ENCODE measurements around the gene RILPL1.
A peak's percentile ranks its signal among the peaks of the same experiment; 100 is the strongest.
"Not testable (repeated sequence)": the region's sequence is repeated elsewhere in the genome, so short reads cannot be mapped to it uniquely, and the experiment has no call there.

The RILPL1 gene

DNA sequence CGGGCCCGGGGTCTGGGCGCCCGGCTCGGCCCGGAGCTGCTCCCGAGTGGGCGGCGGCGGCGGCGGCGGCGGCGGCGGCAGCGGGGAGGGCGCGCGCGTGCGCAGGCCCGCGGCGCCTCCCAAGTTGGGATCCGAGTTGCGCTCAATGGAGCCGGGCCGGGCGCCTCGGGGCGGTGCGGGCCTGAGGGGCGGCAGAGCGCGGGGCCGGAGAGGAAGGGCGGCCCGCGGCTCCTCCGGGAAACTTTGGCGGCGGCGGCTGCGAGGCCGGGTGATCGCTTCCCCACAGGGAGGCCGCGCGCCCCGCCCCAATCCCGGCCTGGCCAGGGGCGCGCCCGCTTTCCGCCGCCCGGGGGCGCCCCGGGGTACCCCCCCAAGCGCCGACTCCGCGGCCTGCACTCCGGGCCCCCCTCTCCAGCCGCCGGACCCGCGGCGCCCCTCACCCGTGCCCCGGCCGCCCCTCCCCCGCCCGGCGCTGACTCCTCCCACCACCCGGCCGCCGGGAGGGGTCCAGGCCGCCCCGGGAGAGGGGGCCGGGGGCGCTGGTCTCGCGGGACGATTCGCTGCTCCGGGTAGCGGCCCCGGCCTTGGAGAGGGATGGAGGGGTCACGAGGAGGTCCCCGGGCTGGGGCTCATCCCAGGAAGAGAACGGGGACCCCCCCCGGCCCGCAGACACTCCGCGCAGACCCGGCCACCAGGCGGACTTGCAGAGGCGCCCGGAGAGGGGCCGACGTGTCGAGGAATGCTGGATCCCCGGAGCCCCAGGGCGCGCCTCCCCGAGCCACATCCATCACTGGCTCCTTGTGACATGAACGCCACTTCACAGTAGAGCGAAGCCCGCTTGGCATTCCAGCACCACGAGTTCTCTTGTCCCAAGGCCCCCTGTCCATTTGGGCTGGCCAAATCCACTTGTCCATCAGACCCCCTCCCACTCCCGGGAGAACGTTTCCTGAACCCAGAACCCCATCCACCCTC, at the start of gene RILPL1:
Gene RILPL1 (minus strand): TSS at position 48 of the 972 bp plus-strand sequence. CDS start 237 bp downstream, outside the sequence.
- DNase-seq (ENCODE audit: low read depth in 2 of 2): peak in 1 of 2 donors; percentile 10

DNA sequence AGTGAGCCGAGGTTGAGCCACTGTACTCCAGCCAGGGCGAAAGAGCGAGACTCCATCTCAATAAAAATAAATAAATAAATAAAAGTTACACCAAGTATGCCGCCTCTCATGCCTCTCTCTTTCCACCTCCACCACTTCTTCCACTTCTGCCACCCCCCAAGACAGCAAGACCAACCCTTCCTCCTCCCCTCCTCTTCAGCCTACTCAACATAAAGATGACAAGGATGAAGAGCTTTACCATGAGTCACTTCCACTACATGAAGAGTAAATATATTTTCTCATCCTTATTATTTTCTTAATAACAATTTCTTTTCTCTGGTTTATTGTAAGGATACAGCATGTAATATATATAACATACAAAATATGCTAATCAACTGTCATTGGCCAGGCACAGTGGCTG, 47.3 kb upstream of the RILPL1 start:
- DNase-seq (ENCODE audit: low read depth in 2 of 2): no peak

GRCh38 chr12:123578829-123579228, 45.3 kb upstream of the RILPL1 start:
- DNase-seq (ENCODE audit: low read depth in 2 of 2): not testable (repeated sequence)

- DNase-seq (ENCODE audit: low read depth in 2 of 2): no peak
Observed at GRCh38 chr12:123578243-123578642, 44.7 kb upstream of the RILPL1 start.

DNA sequence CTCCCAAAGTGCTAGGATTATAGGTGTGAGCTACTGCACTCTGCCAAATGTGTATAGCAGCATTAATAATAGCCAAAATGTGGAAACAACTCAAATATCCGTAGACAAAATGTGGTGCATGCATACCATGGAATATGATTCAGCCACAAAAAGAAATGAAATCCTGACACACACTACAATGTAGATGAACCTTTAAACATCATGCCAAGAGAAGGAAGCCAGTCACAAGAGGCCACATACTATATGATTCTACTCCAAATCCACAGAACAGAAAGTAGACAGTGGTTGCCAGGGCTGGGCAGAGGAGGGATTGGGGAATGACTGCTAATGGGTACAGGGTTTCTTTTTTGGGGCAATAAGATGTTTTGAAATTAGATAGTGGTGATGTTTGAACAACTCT, 43.1 kb upstream of the RILPL1 start:
- no peak for DNase-seq (ENCODE audit: low read depth in 2 of 2)

DNA sequence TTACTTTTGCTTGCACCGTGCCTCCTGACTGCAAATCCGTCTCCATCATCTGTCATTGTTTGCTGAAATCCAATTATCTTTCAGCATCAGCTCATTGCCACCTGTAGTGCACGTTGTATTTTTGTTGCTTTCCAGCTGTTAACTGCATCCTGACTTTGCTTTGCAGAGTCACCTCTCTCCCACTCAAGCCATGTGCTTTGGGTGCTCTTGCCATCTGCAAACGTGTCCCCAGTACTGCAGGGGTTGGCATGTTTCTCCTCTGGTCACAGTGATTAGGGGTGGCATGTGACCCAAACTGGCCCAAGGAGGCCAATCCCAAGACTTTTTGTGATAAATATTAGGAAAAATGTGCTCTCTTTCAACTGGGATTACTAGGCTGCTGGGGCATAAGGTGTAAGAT, 40.4 kb upstream of the RILPL1 start:
- DNase-seq (ENCODE audit: low read depth in 2 of 2): no peak

DNA sequence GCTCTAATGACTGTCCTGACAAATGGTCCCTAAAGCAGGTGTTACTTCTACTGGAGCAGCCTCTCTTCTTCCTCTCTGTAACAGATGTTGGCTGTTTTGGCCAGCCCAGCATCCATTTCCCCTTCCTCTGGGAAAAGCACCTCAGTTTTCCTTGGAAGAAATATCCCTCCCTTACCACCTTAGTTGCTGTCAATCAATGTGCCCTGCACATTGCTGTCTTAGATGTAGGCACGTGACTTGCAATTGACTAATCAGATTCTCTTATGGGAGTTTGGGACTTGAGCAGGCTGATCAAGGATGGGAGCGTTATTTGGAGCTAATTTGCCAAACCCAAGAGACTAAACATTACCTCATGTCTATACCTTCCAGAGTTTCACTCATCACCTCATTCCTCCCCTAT, 38.9 kb upstream of the RILPL1 start:
- DNase-seq (ENCODE audit: low read depth in 2 of 2): no peak

DNA sequence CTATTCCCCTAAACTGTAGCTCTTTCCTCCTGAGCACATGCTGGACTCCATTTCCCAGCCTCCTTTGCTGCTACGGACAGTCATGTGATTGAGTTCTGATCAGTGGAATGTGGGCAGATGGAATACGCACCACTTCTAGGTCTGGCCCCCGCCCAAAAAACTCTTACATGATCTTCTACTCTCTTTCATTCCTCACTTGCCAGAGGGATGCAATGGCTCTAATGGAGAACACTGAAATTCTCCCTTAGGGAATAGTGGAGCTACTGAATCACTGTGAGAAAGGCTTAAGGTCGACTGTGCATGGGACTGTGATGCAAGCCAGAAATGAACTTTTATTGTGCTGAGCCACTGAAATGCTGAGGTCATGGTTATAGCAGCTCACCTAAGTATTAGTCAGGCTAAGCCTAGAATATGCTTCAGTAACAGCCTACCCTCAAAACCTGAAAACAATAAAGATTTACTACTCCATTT, 37.9 kb upstream of the RILPL1 start:
- no peak for DNase-seq (ENCODE audit: low read depth in 2 of 2)

DNA sequence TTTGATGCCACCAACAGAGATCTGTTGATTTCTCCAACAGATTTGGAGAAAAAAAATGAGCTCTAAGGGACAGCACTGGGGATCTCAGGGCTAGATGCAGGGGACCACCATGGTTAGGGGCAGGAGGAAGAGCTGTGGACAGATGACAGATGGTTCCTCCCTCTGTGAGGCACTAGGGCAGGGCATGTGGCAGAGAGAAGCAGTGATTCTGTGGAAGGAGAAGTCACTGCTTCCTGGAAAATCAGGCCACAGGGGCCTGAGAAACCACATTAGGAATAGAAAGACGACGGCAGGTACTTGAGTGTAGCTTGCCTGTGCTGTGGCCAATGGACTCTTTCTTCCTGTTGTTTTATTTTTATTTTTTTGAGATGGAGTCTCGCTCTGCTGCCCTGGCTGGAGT, 25.9 kb upstream of the RILPL1 start:
- no peak for DNase-seq (ENCODE audit: low read depth in 2 of 2)

- DNase-seq (ENCODE audit: low read depth in 2 of 2): not testable (repeated sequence)
Observed at GRCh38 chr12:123558487-123558886, 25.0 kb upstream of the RILPL1 start.

DNA sequence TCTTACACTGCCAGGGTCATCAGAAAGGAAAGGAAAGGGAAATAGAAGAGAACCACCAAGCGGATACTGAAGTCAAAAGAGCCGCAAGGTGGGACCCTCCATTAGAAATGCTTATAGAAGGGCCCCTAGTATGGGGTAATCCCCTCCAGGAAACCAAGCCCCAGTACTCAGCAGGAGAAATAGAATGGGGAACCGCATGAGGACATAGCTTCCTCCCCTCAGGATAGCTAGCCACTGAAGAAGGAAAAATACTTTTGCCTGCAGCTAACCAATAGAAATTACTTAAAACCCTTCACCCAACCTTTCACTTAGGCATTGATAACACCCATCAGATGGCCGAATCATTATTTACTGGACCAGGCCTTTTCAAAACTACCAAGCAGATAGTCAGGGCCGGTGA, 21.3 kb upstream of the RILPL1 start:
- not testable (repeated sequence) for DNase-seq (ENCODE audit: low read depth in 2 of 2)

- DNase-seq (ENCODE audit: low read depth in 2 of 2): not testable (repeated sequence)
Observed at GRCh38 chr12:123554136-123554535, 20.6 kb upstream of the RILPL1 start.

- DNase-seq (ENCODE audit: low read depth in 2 of 2): no peak
Observed at GRCh38 chr12:123550700-123551099, 17.2 kb upstream of the RILPL1 start.

GRCh38 chr12:123548107-123548506, 14.6 kb upstream of the RILPL1 start:
- no peak for DNase-seq (ENCODE audit: low read depth in 2 of 2)

DNA sequence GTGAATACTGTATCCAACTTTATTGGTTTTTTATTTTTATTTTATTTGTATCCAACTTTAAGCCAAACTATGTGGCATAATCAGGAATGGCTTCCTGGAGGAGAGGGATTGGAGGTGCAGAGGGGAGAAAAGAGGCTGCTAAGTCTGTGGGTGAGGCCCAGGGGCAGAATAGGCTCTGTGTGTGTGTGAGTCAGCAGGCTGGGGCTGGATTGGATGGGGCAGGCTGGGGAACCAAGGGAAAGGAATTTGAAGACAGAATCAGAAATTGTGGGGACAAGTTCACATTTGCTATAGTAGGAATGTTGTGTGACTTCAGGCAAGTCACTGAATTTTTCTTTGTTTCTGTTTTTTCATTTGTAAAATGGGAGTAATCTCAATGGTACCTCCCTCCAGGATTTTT, 12.8 kb upstream of the RILPL1 start:
- DNase-seq (ENCODE audit: low read depth in 2 of 2): no peak

GRCh38 chr12:123543541-123543940, 10.0 kb upstream of the RILPL1 start:
- no peak for DNase-seq (ENCODE audit: low read depth in 2 of 2)

GRCh38 chr12:123540899-123541662, 7.6 kb upstream of the RILPL1 start:
- DNase-seq (ENCODE audit: low read depth in 2 of 2): no peak

DNA sequence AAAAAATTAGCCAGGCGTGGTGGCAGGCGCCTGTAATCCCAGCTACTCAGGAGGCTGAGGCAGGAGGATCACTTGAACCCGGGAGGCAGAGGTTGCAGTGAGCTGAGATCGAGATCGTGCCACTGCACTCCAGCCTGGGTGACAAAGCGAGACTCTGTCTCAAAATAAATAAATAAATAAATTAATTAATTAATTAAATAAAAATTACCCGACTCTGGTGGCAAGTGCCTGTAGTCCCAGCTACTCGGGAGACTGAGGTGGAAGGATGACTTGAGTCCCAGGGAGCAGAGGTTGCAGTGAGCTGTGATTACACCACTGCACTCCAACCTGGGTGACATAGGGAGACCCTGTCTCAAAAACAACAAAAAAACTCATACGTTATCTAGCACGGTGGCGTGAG, 2.4 kb upstream of the RILPL1 start:
- not testable (repeated sequence) for DNase-seq (ENCODE audit: low read depth in 2 of 2)

GRCh38 chr12:123532808-123533649, 490 bp downstream of the RILPL1 start:
- DNase-seq (ENCODE audit: low read depth in 2 of 2): no peak

DNA sequence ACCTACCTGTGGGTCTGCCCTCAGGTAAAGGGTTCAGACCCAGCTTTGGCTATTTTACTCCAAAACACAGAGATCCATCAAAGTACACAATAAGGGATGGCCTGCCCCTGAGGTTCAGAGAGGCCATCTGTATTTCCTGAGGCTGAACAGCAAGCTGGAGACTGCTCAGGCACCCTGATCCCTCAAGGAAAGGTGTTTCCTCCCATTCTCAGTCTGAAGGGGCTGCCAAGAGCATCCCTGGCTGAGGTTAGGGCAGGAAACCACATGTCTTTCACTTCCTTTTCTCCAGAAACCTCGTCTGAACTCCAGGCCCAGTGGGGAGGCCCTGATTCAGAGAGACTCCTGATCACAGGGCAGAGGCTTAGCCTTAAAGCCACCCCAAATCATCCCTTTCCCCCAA, 1.5 kb downstream of the RILPL1 start:
- DNase-seq (ENCODE audit: low read depth in 2 of 2): no peak

DNA sequence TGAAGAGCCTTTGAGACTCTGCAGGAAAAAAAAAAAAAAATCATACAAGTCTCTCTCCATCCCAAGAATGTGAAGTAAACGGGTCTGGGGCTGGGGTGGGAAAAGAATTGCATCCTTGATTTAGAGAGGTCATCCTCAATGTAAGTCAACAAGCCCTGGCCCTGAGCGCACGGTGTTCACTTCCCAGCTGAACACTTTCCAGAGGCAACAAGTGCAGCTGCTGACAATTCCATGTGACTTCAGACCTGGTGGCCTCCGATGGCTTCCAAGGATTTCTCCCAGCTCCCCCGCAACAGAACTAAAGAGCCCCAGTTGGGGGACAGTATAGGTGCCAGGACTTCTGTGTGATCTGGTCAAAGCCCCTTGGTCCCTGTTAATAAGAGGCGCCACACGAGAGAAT, 2.4 kb downstream of the RILPL1 start:
- no peak for DNase-seq (ENCODE audit: low read depth in 2 of 2)

DNA sequence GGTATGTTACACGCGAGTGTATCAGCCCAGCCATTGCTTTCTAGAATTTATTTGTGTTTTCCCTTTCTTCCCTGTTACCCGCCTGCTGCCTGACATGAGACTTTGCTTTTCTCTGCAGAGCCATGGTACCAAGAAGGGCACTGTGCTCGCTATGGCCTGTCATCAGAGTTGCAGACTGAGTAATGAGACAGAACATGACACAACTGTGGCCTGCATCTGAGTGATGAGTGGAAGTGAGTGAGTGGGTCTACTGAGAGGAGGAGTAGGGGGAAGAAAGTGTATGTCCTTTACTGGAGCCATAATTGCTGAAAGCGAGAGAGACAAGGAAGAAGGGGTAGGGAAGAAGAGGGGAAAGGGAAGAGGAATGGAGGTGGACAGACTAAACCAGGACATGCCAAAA, 2.9 kb downstream of the RILPL1 start:
- DNase-seq (ENCODE audit: low read depth in 2 of 2): no peak
